SK-N-SH treated with all-trans-retinoic acid at 6 μM for 48 hours (cell line): Measurements from ENCODE around the gene ATG12.

Experiments used
- ARNTL ChIP-seq: fragments of 450-650 bp; formaldehyde crosslinking; IDR thresholded peaks from 2 replicates; pipeline ENCODE4 v1.5.0; 2020; ENCODE audit warnings: low read depth, mild to moderate bottlenecking, moderate library complexity, borderline replicate concordance
- OSR1 ChIP-seq: fragments of 250-450 bp; sonication (Bioruptor Pico); IDR thresholded peaks from 2 replicates; pipeline ENCODE4 v1.8.0; 2022; ENCODE audit warnings: moderate library complexity, mild to moderate bottlenecking, inconsistent platforms
- ZNF8 ChIP-seq: fragments of 450-650 bp; formaldehyde crosslinking; IDR thresholded peaks from 2 replicates; pipeline ENCODE4 v1.5.0; 2020; ENCODE audit warnings: mild to moderate bottlenecking, moderate library complexity
- TF ChIP-seq, protein P1 (sequence below): fragments of 250-450 bp; sonication (Bioruptor Pico); IDR thresholded peaks from 2 replicates; pipeline ENCODE4 v1.5.0; 2020; ENCODE audit warnings: mild to moderate bottlenecking, moderate library complexity

GRCh38 chr5:115818821-115819220 lies 22.5 kb downstream of the ATG12 start:
- TF ChIP-seq ZNF8 (no peak), ARNTL (CRISPR knock-in tag) (no peak), OSR1 (no peak)
- TF ChIP-seq, protein P1, sequence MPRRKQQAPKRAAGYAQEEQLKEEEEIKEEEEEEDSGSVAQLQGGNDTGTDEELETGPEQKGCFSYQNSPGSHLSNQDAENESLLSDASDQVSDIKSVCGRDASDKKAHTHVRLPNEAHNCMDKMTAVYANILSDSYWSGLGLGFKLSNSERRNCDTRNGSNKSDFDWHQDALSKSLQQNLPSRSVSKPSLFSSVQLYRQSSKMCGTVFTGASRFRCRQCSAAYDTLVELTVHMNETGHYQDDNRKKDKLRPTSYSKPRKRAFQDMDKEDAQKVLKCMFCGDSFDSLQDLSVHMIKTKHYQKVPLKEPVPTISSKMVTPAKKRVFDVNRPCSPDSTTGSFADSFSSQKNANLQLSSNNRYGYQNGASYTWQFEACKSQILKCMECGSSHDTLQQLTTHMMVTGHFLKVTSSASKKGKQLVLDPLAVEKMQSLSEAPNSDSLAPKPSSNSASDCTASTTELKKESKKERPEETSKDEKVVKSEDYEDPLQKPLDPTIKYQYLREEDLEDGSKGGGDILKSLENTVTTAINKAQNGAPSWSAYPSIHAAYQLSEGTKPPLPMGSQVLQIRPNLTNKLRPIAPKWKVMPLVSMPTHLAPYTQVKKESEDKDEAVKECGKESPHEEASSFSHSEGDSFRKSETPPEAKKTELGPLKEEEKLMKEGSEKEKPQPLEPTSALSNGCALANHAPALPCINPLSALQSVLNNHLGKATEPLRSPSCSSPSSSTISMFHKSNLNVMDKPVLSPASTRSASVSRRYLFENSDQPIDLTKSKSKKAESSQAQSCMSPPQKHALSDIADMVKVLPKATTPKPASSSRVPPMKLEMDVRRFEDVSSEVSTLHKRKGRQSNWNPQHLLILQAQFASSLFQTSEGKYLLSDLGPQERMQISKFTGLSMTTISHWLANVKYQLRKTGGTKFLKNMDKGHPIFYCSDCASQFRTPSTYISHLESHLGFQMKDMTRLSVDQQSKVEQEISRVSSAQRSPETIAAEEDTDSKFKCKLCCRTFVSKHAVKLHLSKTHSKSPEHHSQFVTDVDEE (CRISPR knock-in tag), result no peak
